ENCODE results near the gene PTPRE. TPM values are rescaled to one million over a fixed set of nuclear protein-coding genes. Genes with fewer than 3 reads are reported as not detected.

The PTPRE gene
- total and polyA plus RNA-seq, 2 experiments from 2014 or later: 4.2 to 8.8 TPM

DNA sequence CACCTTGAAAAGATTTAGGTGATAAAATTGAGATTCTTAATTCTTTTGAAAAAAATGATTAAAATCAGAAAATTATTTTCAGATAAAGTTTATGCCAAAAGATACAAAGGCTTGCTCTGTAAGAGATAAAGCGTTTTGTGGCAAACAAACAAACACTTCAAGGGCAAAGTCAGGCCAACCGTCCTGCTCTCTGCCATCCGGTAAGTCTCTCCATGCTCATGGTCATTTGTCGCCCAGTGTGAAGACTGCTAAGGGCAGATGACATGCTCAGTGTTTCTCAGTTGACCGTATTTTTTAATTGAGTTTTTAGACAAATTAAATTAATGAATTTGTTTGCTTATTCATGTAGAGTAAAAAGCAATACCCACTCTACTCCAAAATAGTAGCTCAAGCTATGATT is 60.0 kb downstream of the PTPRE start:
- no peak for DNase-seq (ENCODE audit: low read depth in 1 of 2, low spot score in 1 of 2)
- Histone ChIP-seq H3K4me1 (ENCODE audit: low read depth) (peaks cover 8% of the 10 kb centered on the region), H3K4me3 (no peak overlapping the region), H3K27me3 (no peaks in the 10 kb centered on the region), H3K27ac (no peak overlapping the region), H3K36me3 (no peaks in the 10 kb centered on the region), H3K9me3 (ENCODE audit: low read depth) (no peaks in the 10 kb centered on the region)
- TF ChIP-seq, protein P1, sequence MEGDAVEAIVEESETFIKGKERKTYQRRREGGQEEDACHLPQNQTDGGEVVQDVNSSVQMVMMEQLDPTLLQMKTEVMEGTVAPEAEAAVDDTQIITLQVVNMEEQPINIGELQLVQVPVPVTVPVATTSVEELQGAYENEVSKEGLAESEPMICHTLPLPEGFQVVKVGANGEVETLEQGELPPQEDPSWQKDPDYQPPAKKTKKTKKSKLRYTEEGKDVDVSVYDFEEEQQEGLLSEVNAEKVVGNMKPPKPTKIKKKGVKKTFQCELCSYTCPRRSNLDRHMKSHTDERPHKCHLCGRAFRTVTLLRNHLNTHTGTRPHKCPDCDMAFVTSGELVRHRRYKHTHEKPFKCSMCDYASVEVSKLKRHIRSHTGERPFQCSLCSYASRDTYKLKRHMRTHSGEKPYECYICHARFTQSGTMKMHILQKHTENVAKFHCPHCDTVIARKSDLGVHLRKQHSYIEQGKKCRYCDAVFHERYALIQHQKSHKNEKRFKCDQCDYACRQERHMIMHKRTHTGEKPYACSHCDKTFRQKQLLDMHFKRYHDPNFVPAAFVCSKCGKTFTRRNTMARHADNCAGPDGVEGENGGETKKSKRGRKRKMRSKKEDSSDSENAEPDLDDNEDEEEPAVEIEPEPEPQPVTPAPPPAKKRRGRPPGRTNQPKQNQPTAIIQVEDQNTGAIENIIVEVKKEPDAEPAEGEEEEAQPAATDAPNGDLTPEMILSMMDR (IDR thresholded peaks at IDR 0.05; ENCODE audit: low read depth, low read length): no peak

- Histone ChIP-seq H3K27me3 (peaks cover 2% of the 10 kb centered on the region), H3K4me3 (no peak overlapping the region), H3K9me3 (ENCODE audit: low read depth) (no peaks in the 10 kb centered on the region), H3K36me3 (no peaks in the 10 kb centered on the region), H3K27ac (no peak overlapping the region), H3K4me1 (ENCODE audit: low read depth) (peaks cover 8% of the 10 kb centered on the region)
- DNase-seq (ENCODE audit: low read depth in 1 of 2, low spot score in 1 of 2): no peak
- TF ChIP-seq, protein P1 (IDR thresholded peaks at IDR 0.05; ENCODE audit: low read depth, low read length): no peak
Measured at GRCh38 chr10:127968027-127968441, 61.1 kb downstream of the PTPRE start.

DNA sequence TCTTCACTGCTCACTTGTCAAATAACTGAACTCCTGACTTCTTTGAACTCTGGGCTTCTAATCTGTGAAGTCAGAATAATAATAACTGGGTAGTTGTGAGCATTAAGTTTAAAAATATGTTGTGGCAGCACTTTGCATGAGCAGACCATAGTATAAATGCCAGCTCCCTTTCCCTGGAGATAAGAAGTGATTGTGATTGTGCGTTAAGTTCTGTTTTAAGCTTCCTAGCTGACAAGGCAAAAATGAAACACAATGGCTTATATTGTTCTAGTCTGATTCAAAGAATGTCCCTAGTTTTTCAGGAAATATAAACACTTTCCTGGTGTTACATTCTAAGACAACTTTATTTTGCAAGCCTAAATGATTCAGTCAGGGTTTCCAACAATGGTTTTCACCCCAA is 61.8 kb downstream of the PTPRE start:
- TF ChIP-seq, protein P1 (IDR thresholded peaks at IDR 0.05; ENCODE audit: low read depth, low read length): no peak
- no peak overlapping the region for H3K27ac ChIP-seq
- peak in 1 of 2 donors; percentile 79 for DNase-seq (ENCODE audit: low read depth in 1 of 2, low spot score in 1 of 2)
- no peak overlapping the region for H3K4me3 ChIP-seq
- H3K36me3 ChIP-seq: no peaks in the 10 kb centered on the region
- H3K4me1 ChIP-seq (ENCODE audit: low read depth): peaks cover 8% of the 10 kb centered on the region
- peaks cover 2% of the 10 kb centered on the region for H3K27me3 ChIP-seq
- no peaks in the 10 kb centered on the region for H3K9me3 ChIP-seq (ENCODE audit: low read depth)

GRCh38 chr10:127971101-127971946 is 64.4 kb downstream of the PTPRE start:
- Histone ChIP-seq H3K9me3 (ENCODE audit: low read depth) (no peaks in the 10 kb centered on the region), H3K4me3 (no peak overlapping the region), H3K27ac (no peak overlapping the region), H3K4me1 (ENCODE audit: low read depth) (peaks cover 8% of the 10 kb centered on the region), H3K27me3 (peaks cover 2% of the 10 kb centered on the region), H3K36me3 (no peaks in the 10 kb centered on the region)
- no peak for DNase-seq (ENCODE audit: low read depth in 1 of 2, low spot score in 1 of 2)
- TF ChIP-seq, protein P1 (IDR thresholded peaks at IDR 0.05; ENCODE audit: low read depth, low read length): no peak

GRCh38 chr10:127971963-127972615 is 65.2 kb downstream of the PTPRE start:
- Histone ChIP-seq H3K9me3 (ENCODE audit: low read depth) (no peaks in the 10 kb centered on the region), H3K27me3 (peaks cover 2% of the 10 kb centered on the region), H3K4me1 (ENCODE audit: low read depth) (peaks cover 8% of the 10 kb centered on the region), H3K4me3 (no peak overlapping the region), H3K36me3 (no peaks in the 10 kb centered on the region), H3K27ac (no peak overlapping the region)
- DNase-seq (ENCODE audit: low read depth in 1 of 2, low spot score in 1 of 2): peak in 1 of 2 donors; percentile 42
- TF ChIP-seq, protein P1 (IDR thresholded peaks at IDR 0.05; ENCODE audit: low read depth, low read length): no peak

Measured in cardiac muscle cell (in vitro differentiated cells and primary cell).